ENCODE results near the gene AEBP2. TPM values are rescaled to one million over a fixed set of nuclear protein-coding genes. Genes with fewer than 3 reads are reported as not detected.
A peak's percentile ranks its signal among the peaks of the same experiment; 100 is the strongest.

The AEBP2 gene
- total and polyA plus RNA-seq, 2 of the 4 experiments (the other 2 are of a cell fraction) = 15.5 to 21.7 TPM

DNA sequence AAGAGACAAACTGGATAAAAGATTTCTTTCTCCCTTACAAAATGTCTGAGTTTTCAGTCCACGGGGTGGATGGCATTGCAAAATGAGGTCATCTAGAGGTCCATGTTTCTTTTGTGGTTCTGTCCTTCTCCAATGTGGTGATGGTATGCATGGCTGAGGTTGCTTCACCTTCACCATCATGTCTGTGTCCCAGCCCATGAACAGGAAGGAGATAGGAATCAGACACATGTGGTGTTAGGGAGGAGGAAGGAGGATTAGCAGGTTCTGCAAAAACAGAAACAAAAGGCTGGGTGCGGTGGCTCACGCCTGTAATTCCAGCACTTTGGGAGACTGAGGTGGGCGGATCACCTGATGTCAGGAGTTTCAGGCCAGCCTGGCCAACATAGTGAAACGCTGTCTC lies 11.0 kb upstream of the AEBP2 start:
- no peak for DNase-seq
- no peak overlapping the region for H2BK5ac ChIP-seq (ENCODE audit: low read depth, low read length, poor library complexity, severe bottlenecking)
- ChIA-PET POLR2A (ENCODE audit: unreplicated experiment) (no interaction called here), CTCF (no interaction called here)
- H2AK5ac ChIP-seq (ENCODE audit: low read depth, low read length) = no peak overlapping the region
- no peak overlapping the region for H2BK120ac ChIP-seq (ENCODE audit: low read depth, low read length)
- no peaks in the 10 kb centered on the region; the same call in 1 of the 2 replicates for H3K9me3 ChIP-seq (ENCODE audit: control insufficient read depth, insufficient read depth, low read length)
- H3K27me3 ChIP-seq (ENCODE audit: control insufficient read depth, insufficient read depth, low read length) = no peaks in the 10 kb centered on the region
- no peak overlapping the region for H3K4me3 ChIP-seq (ENCODE audit: insufficient read depth, low read depth, low read length)
- no peak overlapping the region for H3K27ac ChIP-seq (ENCODE audit: insufficient read depth, low read length)
- H4K8ac ChIP-seq (ENCODE audit: low read depth in 2 of 2, low read length in 2 of 2) = no peak overlapping the region
- no peak for ATAC-seq (ENCODE audit: low read depth)
- H3K36me3 ChIP-seq (ENCODE audit: control insufficient read depth, insufficient read depth, low read length) = no peaks in the 10 kb centered on the region
- H2BK20ac ChIP-seq (ENCODE audit: low read depth, low read length) = no peak overlapping the region
- no peak overlapping the region for H2BK15ac ChIP-seq (ENCODE audit: low read depth, low read length)
- H3K18ac ChIP-seq (ENCODE audit: low read depth, low read length) = no peak overlapping the region
- BruUV-seq (replicated peaks) = no TSS peak
- H2AK9ac ChIP-seq (replicated peaks; ENCODE audit: low read depth, low read length, poor library complexity) = no peak overlapping the region
- no CpG with 5 or more reads among the region's 5 CpGs for WGBS, 2 experiments (ENCODE audit: extremely low coverage in 2 of 2, insufficient read length in 1 of 2)
- H3K9me1 ChIP-seq (ENCODE audit: insufficient read depth, low read length) = peaks cover 6% of the 10 kb centered on the region; the same call in 1 of the 2 replicates
- no peaks in the 10 kb centered on the region for H4K20me1 ChIP-seq (ENCODE audit: insufficient read depth, low read length)
- no peak overlapping the region for H4K5ac ChIP-seq (ENCODE audit: low read depth, low read length)
- no peak overlapping the region for H3K9ac ChIP-seq (ENCODE audit: low read depth, low read length)
- H3K23ac ChIP-seq (ENCODE audit: low read depth, low read length) = no peak overlapping the region
- H3K79me1 ChIP-seq (ENCODE audit: low read depth in 1 of 2, low read length in 2 of 2) = no peaks in the 10 kb centered on the region
- no peak overlapping the region for H4K91ac ChIP-seq (ENCODE audit: insufficient read depth, low read depth, low read length)
- H3K4me2 ChIP-seq (ENCODE audit: low read depth, low read length) = no peak overlapping the region
- H3K4me1 ChIP-seq (ENCODE audit: control insufficient read depth, insufficient read depth, low read length) = peaks cover 10% of the 10 kb centered on the region
- TF ChIP-seq NFE2L2 (IDR thresholded peaks at IDR 0.05; ENCODE audit: low read depth, low read length) = no peak
- TF ChIP-seq MXI1 (IDR thresholded peaks at IDR 0.05; ENCODE audit: borderline replicate concordance, low read depth, low read length) = no peak
- no peak for TF ChIP-seq BHLHE40 (IDR thresholded peaks at IDR 0.05; ENCODE audit: low read depth, low read length)
- TF ChIP-seq MAZ (IDR thresholded peaks at IDR 0.05; ENCODE audit: borderline replicate concordance, low read depth, low read length) = no peak
- TF ChIP-seq, protein P1, sequence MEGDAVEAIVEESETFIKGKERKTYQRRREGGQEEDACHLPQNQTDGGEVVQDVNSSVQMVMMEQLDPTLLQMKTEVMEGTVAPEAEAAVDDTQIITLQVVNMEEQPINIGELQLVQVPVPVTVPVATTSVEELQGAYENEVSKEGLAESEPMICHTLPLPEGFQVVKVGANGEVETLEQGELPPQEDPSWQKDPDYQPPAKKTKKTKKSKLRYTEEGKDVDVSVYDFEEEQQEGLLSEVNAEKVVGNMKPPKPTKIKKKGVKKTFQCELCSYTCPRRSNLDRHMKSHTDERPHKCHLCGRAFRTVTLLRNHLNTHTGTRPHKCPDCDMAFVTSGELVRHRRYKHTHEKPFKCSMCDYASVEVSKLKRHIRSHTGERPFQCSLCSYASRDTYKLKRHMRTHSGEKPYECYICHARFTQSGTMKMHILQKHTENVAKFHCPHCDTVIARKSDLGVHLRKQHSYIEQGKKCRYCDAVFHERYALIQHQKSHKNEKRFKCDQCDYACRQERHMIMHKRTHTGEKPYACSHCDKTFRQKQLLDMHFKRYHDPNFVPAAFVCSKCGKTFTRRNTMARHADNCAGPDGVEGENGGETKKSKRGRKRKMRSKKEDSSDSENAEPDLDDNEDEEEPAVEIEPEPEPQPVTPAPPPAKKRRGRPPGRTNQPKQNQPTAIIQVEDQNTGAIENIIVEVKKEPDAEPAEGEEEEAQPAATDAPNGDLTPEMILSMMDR (conservative IDR thresholded peaks at IDR 0.05; ENCODE audit: low read depth, low read length) = no peak
- TF ChIP-seq RFX5 (IDR thresholded peaks at IDR 0.05; ENCODE audit: low read depth, low read length) = no peak
- no peak for TF ChIP-seq CHD1 (IDR thresholded peaks at IDR 0.05; ENCODE audit: low read depth, low read length)
- no peak for TF ChIP-seq FOS (IDR thresholded peaks at IDR 0.05; ENCODE audit: low read depth, low read length)
- no peak for TF ChIP-seq RCOR1 (IDR thresholded peaks at IDR 0.05; ENCODE audit: insufficient replicate concordance, low read length)
- no peak for TF ChIP-seq SMC3 (IDR thresholded peaks at IDR 0.05; ENCODE audit: low read depth, low read length)
- no peak for TF ChIP-seq RAD21 (IDR thresholded peaks at IDR 0.05; ENCODE audit: low read length)
- TF ChIP-seq MAFK (IDR thresholded peaks at IDR 0.05; ENCODE audit: low read depth, low read length) = no peak
- no peak for TF ChIP-seq USF2 (IDR thresholded peaks at IDR 0.05; ENCODE audit: low read depth, low read length)
- no peak for TF ChIP-seq POLR2A (IDR thresholded peaks at IDR 0.05; ENCODE audit: low read depth, low read length)
- TF ChIP-seq, protein P2, sequence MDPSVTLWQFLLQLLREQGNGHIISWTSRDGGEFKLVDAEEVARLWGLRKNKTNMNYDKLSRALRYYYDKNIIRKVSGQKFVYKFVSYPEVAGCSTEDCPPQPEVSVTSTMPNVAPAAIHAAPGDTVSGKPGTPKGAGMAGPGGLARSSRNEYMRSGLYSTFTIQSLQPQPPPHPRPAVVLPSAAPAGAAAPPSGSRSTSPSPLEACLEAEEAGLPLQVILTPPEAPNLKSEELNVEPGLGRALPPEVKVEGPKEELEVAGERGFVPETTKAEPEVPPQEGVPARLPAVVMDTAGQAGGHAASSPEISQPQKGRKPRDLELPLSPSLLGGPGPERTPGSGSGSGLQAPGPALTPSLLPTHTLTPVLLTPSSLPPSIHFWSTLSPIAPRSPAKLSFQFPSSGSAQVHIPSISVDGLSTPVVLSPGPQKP (IDR thresholded peaks at IDR 0.05; ENCODE audit: borderline replicate concordance, low read depth, low read length) = no peak
- TF ChIP-seq CEBPB (IDR thresholded peaks at IDR 0.05; ENCODE audit: low read depth, low read length) = no peak
- intact Hi-C loops (cut with micrococcal nuclease) = no loop called here
- H3K14ac ChIP-seq (replicated peaks; ENCODE audit: low read depth, low read length) = no peak overlapping the region
- H3K56ac ChIP-seq (ENCODE audit: extremely low read depth, insufficient read depth, low read length) = no peak overlapping the region
- dilution Hi-C loops (cut with HindIII; ENCODE audit: low sequenced_read_pairs, unreplicated experiment) = no loop called here
- in situ Hi-C loops (cut with MboI; ENCODE audit: low sequenced_read_pairs) = no loop called here
- H3K4ac ChIP-seq (ENCODE audit: low read depth, low read length) = no peak overlapping the region
- peak overlapping the region; percentile 76 for H2AFZ ChIP-seq (replicated peaks; ENCODE audit: low read length, poor library complexity)

Data from IMR-90 (cell line).